Prostate gland (tissue), 2 donors: ENCODE data around the gene ADAP1.

ENCODE experiments used
- POLR2A ChIP-seq: fragments of 450-650 bp; IDR thresholded peaks from one replicate; pipeline ENCODE4 v1.6.1; 2016; ENCODE audit warnings: antibody characterized with exemption, mild to moderate bottlenecking
- TF ChIP-seq, protein P1 (sequence below), 4 experiments: fragments of 200-600 bp in 2 of 4; fragments of 450-650 bp in 2 of 4; sonication (generic) in 2 of 4; IDR thresholded peaks; 1 replicate in 3 of 4; 2 replicates in 1 of 4; pipeline ENCODE4 v1.5.1; 2016 to 2019; ENCODE audit warnings: antibody characterized with exemption in 4 of 4, mild to moderate bottlenecking in 2 of 4, moderate library complexity in 2 of 4

DNA sequence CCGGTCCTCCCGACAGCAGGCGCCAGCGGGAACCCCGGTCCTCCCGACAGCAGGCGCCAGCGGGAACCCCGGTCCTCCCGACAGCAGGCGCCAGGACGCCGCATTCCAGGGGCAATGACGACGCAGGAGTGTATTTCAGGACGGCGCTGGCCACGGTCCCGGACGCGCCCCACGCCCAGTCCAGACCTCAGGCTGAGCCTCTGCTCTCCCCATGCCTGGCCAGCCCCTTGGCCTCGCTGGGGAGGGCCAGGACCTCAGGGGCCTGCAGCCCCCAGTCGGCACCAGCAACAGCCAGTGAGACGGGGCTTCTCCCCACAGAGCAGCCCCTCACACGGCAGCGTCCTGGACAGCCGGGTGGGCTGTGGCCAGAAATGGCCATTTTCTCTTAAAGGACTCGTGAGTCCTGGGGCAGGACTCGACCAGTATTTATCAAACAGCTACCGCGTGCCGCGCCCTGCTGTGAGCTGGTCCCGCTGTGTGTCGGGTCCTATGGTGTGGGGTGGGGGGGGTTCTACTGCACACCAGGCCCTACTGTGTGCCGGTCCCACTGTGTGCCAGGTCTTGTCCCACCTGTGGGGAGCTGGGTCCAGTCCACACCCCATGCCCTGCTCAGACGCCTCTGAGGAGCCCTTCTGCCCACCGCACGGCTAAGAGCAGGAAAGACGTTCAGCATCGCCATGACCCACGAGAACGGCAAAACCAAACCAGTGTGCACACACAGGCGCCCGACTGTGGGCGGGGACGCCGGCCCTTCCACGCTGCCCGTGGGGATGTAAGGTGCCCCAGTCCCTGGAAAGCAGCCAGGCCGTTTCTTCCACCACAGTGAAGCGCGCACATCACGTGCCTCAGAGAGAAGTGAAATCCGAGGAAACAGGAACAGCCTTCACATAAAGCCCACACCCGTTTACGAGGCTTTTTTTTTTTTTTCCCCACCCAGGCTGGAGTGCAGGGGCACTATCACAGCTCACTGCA lies 44.8 kb downstream of the ADAP1 start:
- TF ChIP-seq, protein P1, sequence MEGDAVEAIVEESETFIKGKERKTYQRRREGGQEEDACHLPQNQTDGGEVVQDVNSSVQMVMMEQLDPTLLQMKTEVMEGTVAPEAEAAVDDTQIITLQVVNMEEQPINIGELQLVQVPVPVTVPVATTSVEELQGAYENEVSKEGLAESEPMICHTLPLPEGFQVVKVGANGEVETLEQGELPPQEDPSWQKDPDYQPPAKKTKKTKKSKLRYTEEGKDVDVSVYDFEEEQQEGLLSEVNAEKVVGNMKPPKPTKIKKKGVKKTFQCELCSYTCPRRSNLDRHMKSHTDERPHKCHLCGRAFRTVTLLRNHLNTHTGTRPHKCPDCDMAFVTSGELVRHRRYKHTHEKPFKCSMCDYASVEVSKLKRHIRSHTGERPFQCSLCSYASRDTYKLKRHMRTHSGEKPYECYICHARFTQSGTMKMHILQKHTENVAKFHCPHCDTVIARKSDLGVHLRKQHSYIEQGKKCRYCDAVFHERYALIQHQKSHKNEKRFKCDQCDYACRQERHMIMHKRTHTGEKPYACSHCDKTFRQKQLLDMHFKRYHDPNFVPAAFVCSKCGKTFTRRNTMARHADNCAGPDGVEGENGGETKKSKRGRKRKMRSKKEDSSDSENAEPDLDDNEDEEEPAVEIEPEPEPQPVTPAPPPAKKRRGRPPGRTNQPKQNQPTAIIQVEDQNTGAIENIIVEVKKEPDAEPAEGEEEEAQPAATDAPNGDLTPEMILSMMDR (IDR thresholded peaks at IDR 0.05) = no peak
- TF ChIP-seq POLR2A = no peak
